GM19467 (cell line): ENCODE data around the gene GDPD4.

Experiments
- ATAC-seq: cut with Tn5 transposase; IDR thresholded peaks from one replicate; pipeline ENCODE4 v1.9.1; 2021; ENCODE audit warnings: mild to moderate bottlenecking, moderate library complexity; ENCODE audit not compliant: unreplicated experiment

The GDPD4 gene

DNA sequence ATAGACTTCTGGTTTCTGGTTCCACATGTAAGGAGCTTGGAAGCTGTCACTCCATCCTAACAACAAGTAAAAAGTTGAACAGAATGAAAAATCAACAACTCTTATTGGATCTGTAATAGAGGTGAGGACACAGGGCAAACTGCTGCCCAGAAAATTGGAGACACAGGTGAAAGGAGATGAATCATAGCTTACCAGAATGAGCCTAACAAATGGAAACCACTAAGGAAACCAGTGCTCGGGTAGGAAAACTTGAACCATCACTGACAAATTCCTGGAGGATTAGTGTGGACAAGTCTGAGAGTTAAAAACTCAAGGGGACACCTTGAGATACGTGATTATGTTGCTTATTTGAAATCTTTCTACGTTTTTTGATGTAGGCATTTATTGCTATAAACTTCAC is 52.1 kb downstream of the GDPD4 start:
- no peak for ATAC-seq

DNA sequence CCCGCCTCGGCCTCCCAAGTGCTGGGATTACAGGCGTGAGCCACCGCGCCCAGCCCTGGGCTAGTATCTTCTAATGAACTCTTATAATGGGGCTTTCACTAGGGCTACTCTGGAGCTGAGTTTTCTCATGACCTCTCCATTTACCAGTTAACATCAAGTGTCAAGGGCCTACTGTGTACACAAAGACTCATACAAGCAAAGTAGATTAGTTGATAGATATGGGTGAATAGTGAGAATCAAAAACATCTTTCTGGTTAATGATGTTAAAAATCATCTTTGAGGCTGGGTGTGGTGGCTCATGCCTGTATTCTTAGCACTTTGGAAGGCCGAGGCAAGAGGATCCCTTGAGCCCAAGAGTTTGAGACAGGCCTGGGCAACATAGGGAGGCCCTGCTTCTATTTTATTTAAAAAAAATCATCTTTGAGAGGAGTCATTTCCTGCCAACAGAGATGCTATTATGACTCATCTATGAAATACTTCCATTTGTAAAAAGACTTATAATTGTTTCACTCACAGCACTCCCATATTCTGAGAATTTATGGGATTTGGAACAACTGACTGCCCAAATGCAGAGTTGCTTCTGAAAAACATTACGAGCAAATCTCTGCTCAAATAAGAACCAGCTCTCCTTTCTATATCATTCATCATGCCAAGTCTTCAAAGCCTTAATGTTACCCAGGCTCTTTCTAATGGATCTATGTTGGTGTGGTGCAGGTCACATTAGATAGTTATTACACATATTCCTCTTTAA is 57.0 kb downstream of the GDPD4 start:
- no peak for ATAC-seq

DNA sequence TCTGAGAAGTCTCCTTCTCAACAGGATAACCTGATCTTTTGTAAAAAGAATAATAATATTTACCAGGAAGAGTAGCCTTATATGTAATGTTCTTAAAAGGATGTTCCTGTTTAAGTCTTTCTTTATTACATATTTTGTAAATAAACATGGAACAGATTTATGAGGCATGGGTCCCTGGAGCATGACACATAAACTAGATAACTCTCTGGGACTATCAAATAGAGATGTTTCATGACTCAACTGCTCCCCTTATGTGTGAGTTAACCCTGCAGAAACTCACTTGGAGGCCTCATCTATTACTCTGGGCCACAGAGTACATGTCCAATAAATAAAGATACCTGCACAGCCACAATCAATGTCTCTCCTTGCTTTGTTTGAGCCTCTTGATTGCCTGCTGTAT is 64.6 kb downstream of the GDPD4 start:
- no peak for ATAC-seq

DNA sequence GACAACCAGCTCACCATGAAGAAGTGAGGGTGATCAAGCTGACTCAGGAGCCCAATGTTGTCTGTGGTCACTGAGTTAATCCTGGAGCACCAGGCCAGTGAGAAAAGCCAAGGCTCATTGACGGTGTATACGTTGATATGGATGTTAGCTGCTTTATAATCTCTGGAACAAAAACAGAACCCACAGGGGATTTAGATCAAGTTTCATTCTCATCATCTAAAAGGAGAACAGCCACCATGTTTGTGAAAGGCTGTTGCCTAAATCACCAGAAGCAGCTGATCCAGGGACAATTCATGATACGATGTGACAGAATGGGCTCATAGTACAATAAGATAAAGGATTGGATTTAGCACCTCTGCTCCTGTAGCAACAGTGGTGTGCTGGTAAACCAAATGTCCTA is 68.5 kb downstream of the GDPD4 start:
- ATAC-seq, result no peak

DNA sequence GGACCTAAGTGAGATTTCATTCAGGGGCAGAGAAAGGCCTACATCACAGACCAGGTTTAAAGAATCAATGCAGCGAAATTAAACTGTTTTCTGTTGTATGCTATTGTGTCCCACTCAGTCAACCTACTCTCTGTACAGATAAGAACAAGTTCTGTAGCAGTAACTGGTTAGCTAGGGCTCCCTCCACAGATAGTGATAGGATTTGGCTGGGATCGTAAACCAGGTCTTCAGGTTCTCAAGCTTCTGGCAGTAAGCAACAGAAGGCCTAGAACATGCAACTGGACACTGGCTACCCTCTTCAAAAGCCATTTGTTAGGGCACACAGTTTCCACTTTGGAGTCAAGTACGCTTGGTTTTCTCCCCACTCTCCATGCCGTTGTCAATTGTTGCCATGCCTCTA is 69.2 kb downstream of the GDPD4 start:
- ATAC-seq, result no peak

DNA sequence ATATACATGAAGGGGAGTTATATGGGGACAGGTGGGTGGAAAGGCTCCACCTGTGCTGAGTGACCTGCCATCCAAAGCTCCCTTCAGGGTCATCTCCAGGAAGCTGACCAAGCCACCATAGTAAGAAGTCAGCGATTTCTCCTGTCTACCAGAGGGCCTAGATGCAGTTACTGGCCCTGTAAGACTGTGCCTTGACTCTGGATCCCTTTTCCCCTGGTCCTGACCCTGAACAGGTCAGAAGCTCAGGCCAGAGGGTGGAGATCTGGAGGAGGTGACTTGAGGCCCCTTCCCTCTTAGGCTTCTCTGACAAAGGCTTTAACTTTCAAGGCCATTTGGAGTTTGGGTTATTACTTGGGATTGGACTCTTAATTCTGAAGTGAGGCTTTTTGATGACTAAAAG is 69.7 kb downstream of the GDPD4 start:
- ATAC-seq, result no peak

DNA sequence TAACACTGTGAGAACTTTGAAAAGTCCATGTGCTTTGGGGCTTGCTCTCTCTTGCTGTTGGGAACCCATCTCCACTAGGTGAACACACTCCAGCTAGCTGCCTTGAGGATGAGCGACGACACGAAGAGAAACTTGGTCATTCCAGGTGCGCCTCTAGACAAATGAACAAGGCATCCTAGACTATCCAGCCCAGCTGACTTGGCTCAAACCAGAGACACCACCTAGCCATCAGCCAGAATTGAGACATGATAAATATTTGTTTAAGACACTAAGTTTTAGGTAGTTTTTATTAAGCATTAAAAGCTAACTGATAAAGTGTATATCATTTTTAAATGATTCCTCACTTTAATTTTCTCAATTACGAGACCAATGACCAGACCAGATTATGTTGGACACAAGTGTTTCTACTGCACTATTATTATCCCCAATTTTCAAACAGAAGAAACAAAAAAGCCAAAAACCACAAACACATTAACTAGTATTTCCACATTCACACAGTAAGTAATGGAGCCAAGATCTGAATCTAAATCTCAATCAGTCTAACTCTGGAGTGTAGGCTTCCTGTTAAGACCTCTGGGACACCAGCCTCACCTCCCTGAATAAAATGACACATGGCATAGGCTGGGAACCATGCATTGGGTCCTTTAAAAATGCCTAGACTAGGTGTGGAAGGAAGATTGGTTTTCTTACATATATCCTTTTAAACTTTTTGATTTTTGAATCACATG is 70.4 kb downstream of the GDPD4 start:
- no peak for ATAC-seq

DNA sequence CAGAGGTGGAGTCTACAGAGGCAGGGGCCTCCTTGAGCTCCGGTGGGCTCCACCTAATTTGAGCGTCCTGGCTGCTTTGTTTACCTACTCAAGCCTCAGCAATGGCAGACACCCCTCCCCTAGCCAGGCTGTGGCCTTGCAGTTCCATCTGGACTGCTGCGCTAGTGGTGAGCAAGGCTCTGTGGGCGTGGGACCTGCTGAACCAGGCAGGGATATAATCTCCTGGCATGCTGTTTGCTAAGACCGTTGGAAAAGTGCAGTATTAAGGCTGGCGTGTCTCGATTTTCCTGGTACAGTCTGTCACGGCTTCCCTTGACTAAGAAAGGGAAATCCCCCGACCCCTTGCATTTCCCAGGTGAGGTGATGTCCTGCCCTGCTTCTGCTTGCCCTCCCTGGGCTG is 77.7 kb downstream of the GDPD4 start:
- ATAC-seq, result no peak

DNA sequence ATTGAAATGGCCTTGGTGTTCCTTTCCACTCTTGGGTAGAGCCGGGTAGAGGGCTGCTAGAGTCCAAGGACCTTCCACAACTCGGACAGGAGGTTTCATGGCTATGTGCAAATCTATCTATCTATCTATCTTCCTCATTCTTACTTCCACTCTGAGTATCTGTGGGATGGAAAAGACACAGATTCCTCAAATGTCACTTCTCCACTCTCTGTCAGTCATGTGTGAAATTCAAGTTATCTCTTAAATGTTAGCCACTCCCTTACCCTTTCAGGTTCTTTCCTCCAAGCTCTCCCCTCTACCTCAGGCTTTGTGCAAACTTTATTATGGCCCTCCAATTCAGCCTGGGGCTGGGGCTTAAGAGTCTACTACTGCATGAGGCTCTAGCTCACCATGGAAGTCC is 84.3 kb downstream of the GDPD4 start:
- ATAC-seq, result no peak

DNA sequence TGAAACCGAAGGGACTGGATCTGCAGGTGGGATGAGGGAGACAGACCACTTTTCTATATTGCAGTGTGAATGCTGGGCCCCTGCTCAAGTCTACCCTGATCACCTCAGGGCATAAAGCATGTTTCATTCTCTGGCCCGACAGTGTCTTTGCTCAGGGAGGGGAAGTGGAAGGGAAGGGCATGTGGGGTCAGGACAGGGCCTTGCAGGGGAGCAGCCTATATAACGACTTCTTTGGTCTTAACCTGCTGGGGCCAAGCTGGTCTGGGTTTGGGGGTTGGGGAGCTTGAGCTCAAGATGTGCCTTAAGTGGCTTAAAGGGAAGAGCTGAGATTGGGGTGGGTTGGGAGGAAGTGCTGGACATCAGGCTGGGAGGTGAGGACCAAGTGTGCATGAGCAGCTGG is 86.4 kb downstream of the GDPD4 start:
- ATAC-seq, result no peak

DNA sequence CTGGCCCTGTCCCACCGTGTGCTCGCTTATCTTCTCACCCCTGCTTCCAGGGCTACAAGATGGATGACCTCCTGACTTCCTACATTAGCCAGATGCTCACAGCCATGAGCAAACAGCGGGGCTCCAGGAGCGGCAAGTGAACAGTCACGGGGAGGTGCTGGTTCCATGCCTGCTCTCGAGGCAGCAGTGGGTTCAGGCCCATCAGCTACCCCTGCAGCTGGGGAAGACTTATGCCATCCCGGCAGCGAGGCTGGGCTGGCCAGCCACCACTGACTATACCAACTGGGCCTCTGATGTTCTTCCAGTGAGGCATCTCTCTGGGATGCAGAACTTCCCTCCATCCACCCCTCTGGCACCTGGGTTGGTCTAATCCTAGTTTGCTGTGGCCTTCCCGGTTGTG is 86.9 kb downstream of the GDPD4 start:
- ATAC-seq, result no peak

DNA sequence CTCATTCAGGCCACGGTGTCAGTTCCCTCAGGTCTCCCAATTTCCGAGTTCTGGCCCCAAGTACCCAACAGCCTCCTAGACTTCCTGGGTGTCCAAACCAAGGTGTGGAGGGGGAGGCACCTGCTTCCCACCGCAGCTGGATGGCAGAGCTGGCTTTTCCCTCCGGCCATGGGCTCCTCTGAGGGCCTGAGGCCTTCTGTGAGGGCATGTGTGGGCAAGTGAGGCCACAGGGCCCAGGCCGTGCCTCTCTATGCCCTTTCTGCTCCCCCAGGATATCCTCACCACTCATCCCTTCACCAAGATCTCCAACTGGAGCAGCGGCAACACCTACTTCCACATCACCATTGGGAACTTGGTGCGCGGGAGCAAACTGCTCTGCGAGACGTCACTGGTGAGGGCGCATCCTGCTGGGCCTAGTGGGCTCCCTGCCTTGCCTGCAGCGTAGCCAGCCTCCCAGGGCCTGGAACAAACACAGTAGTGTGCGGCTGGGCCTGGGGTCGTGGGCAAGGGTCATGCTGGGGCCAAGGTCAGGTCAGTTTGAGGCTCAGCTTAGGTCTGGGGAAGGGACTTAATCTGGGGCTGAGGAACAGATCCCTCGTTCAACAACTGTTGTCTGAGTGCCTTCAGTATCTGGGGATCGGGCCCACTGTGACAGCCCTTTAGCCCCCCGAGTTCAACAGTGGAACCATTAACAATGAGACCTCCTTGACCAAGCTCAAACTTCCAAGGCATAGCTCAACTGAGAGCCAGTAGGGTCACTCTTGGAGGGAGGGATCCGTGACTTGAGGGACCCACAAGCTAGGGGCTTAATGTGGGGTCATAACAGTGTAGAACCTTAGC is 87.7 kb downstream of the GDPD4 start:
- ATAC-seq, result no peak

DNA sequence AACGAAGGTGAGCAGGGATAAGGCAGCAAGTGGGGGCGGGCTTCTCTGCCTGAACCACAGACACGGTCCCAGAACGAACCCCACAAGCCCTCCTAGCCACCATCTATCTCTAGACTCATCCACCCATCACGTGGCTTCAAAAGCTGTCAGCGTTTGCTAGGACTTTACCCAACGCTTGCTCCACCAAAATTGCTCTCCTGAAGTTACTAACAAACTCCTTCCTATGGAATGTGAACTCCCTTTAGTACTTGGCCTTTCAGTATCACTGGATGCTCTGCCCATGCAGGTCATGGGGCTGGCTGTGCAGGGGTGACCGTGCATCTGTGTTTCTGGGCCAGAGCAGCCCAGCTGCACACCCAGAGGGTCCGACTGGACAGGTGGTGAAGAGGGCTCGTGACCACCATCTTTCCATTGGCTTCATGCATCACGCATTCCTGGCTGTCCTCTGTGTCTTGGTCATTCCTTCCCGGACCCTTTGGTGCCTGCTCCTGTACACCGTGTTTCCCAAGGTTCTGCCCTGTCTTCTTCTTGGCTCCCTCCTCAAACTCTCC is 88.4 kb downstream of the GDPD4 start:
- no peak for ATAC-seq

DNA sequence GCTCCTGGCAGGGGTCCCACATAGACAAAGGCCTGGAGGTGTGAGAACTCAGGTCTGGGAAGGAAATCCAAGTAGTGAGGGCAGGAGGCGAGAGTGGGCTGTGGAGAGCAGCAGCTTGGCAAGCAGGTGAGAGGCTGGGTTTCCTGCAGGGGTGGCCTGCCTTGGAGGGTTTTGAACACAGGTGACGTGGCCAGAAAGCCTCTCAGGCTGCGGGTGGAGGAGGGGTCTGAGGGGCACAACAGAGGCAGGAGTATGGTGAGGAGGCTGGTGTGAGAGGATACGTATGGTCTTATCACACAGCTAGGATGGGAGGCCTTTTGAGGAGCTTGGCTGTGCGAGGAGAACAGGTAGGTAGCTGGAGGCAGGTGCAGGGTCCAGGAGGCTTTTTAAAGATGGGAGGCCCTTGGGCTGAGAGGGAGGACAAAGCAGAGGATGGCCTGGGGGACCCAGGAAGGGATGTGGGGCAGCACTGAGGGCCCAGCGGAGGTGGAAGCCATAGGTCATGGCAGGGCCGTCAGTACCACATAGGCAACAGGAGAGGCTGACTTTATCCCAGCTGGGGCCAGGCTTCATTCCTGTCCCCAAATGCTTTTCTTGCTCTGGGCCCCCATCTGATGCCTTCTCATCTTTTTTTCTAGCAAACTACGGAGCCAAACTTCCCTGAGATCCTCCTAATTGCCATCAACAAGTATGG is 89.0 kb downstream of the GDPD4 start:
- ATAC-seq, result no peak

DNA sequence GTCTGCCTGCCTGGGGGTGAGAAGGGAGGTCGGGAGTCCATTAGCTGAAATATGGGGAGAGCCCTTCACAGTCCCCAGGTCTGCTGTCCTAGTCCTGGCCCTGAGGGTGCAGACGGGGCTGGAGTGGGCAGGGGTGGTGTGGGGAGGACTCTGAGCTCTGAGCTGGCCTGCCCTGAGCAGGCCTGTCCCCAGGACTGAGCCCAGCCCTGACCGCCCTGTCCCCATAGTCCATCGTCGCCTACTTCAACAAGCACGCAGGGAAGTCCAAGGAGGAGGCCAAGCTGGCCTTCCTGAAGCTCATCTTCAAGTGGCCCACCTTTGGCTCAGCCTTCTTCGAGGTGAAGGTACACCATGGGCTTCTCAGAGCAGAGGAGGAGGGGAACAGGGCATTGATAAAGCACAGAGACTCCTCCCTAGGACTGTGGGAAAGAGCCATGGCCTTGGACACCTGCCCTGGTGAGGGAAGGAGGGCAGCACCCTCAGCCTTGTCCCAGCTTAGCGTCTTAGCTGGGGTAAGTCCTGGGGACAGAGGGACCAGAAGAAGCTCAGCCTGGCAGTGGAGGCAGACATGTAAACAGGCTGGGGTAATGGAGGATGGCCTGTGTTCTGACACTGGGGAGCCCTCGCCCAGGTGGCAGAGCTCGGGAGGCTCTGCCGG is 89.8 kb downstream of the GDPD4 start:
- ATAC-seq, result no peak

DNA sequence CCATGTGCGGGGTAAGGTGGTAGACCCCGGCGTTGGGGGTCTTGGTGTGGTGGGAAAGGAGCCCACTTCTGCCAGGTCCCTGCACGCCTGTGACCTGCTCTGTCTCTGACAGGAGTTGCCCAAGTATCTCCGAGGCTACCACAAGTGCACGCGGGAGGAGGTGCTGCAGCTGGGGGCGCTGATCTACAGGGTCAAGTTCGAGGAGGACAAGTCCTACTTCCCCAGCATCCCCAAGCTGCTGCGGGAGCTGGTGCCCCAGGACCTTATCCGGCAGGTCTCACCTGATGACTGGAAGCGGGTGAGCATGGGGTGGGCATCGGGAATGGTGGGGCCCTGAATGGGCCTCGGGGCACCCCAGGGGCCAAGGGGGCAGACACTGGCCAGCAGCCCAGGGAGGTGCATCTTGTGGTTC is 90.4 kb downstream of the GDPD4 start:
- ATAC-seq, result no peak

DNA sequence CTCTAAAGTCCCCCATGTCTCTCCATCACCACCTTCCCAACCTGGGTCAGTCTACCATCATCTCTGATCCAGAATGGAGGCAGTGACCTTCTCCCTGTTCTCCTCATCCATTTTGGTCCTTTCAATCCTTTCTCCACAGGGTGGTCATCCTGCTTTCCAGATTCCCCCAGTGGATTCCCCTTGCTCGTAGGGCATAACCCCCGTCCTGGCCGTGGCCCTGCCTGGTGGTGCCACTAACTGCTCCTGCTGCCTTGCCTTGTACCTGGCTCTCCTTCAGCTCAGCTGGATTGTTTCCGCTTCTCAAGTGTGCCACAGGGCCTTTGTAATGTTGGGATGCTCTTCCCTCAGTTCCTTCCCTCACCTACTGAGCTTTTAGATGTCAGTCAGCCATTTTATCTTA is 91.8 kb downstream of the GDPD4 start:
- no peak for ATAC-seq

DNA sequence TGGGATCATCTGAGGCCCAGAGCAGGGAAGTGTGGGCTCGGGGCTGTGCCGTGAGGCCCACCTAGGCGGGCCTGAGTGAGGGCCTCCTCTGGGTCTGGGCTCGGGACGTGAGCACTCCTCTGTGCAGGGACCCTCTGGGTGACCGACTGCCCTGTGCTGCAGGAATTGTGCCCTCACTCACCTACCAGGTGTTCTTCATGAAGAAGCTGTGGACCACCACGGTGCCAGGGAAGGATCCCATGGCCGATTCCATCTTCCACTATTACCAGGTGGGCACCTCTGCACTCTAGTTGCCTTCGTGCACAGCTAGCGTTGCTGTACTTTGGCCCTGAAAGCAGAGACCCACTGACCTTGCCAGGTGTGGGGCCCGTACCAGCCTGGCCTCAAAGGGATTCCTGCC is 93.0 kb downstream of the GDPD4 start:
- no peak for ATAC-seq

DNA sequence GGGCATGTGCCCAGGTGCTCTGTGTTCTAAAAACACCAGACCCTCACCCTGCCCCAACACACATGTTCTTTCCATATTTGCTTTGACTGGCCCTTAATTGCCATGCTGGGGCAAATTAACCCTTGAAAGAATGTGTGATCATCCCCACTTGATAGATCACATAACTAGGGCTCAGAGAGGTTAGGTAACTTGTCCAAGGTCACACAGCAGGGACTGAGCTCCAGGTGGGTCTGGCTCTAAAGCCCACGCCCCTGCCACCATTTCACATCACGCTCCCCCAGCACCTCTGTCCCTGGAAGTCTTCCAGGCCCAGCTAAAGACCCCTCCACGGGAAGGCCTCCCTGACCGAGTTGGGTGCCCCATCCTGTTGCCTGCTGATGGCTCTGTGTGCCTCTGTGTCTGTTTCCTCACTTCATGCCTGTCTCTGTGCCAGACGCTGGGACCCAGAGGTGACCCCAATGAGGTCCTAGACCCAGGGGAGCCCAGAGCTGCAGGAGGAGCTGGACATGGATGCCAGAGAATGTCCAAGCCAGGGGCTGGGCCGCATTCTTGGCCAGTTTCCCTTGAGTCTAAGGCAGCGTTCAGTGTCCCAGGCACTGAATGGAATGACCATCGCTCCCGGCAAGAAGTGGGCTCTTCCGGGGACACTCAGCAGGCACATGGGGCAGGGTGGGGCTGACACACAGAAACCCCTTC is 93.7 kb downstream of the GDPD4 start:
- no peak for ATAC-seq

DNA sequence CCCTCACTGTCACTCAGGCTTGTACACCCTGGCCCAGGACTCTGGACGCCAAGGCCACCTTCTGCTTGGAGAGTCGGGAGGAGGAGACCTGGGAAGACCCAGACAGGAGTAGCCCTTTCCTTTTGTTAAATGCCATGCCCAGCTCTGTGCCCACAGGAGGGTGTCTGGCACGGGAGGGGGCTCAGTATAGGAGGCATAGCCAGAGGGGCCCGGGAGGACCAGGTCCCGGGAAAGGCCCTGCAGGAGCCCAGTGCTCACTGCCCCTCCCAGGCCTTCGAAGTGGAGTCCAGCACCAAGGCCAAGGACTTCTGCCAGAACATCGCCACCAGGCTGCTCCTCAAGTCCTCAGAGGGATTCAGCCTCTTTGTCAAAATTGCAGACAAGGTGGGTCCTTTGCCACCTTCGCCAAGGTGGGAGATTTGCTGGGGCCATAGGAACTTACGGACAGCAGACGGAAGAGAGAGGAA is 94.4 kb downstream of the GDPD4 start:
- ATAC-seq, result no peak
